GM21390 (cell line): ENCODE data around the gene SETD1B.

Experiments used
- ATAC-seq: cut with Tn5 transposase; IDR thresholded peaks from one replicate; pipeline ENCODE4 v1.9.1; 2021; ENCODE audit not compliant: unreplicated experiment

Gene SETD1B

GRCh38 chr12:121823727-121824115 is 19.9 kb downstream of the SETD1B start:
- no peak for ATAC-seq

GRCh38 chr12:121825041-121825523 is 21.3 kb downstream of the SETD1B start:
- ATAC-seq = no peak

GRCh38 chr12:121826318-121827150 is 22.7 kb downstream of the SETD1B start:
- no peak for ATAC-seq

GRCh38 chr12:121827351-121828099 is 23.7 kb downstream of the SETD1B start:
- no peak for ATAC-seq

- no peak for ATAC-seq
Observed at GRCh38 chr12:121828306-121828705, 24.5 kb downstream of the SETD1B start.

GRCh38 chr12:121828826-121829225 is 25.0 kb downstream of the SETD1B start:
- no peak for ATAC-seq

- no peak for ATAC-seq
Observed at GRCh38 chr12:121829250-121829918, 25.6 kb downstream of the SETD1B start.

GRCh38 chr12:121830134-121830533 is 26.3 kb downstream of the SETD1B start:
- ATAC-seq = no peak

GRCh38 chr12:121830588-121831265 is 26.9 kb downstream of the SETD1B start:
- no peak for ATAC-seq

GRCh38 chr12:121831571-121832245 is 27.9 kb downstream of the SETD1B start:
- ATAC-seq = no peak

- no peak for ATAC-seq
Observed at GRCh38 chr12:121837680-121838079, 33.9 kb downstream of the SETD1B start.

- ATAC-seq = no peak
Observed at GRCh38 chr12:121838126-121838525, 34.3 kb downstream of the SETD1B start.

- peak; percentile 95 for ATAC-seq
Observed at GRCh38 chr12:121839106-121839992, 35.5 kb downstream of the SETD1B start.

- no peak for ATAC-seq
Observed at GRCh38 chr12:121839993-121840761, 36.4 kb downstream of the SETD1B start.

GRCh38 chr12:121843236-121843982 is 39.6 kb downstream of the SETD1B start:
- ATAC-seq = no peak

GRCh38 chr12:121845701-121846100 is 41.9 kb downstream of the SETD1B start:
- no peak for ATAC-seq

GRCh38 chr12:121849211-121849610 is 45.4 kb downstream of the SETD1B start:
- ATAC-seq = no peak

- no peak for ATAC-seq
Observed at GRCh38 chr12:121849665-121850064, 45.9 kb downstream of the SETD1B start.
